Esophagus muscularis mucosa (tissue), 4 donors: ENCODE measurements around the gene LAPTM5.

Experiments used
- EP300 ChIP-seq: sonication (generic); formaldehyde crosslinking; IDR thresholded peaks from one replicate; pipeline ENCODE4 v1.6.1; 2017; ENCODE audit warnings: antibody characterized with exemption
- POLR2A ChIP-seq: fragments of 450-650 bp; IDR thresholded peaks from one replicate; pipeline ENCODE4 v1.6.1; 2017; ENCODE audit warnings: antibody characterized with exemption, moderate library complexity, mild to moderate bottlenecking, low read depth
- POLR2AphosphoS5 ChIP-seq, 2 donors: sonication (generic); formaldehyde crosslinking; IDR thresholded peaks; one replicate each; pipeline ENCODE4 v1.6.1; 2017; ENCODE audit warnings: antibody characterized with exemption in 2 of 2
- TF ChIP-seq, protein P1 (sequence below), 3 experiments: fragments of 200-600 bp in 2 of 3; fragments of 450-650 bp in 1 of 3; sonication (generic) in 2 of 3; IDR thresholded peaks; one replicate each; pipeline ENCODE4 v1.5.1; 2017 to 2019; ENCODE audit warnings: antibody characterized with exemption in 3 of 3, mild to moderate bottlenecking in 2 of 3, moderate library complexity in 1 of 3

- TF ChIP-seq, protein P1, sequence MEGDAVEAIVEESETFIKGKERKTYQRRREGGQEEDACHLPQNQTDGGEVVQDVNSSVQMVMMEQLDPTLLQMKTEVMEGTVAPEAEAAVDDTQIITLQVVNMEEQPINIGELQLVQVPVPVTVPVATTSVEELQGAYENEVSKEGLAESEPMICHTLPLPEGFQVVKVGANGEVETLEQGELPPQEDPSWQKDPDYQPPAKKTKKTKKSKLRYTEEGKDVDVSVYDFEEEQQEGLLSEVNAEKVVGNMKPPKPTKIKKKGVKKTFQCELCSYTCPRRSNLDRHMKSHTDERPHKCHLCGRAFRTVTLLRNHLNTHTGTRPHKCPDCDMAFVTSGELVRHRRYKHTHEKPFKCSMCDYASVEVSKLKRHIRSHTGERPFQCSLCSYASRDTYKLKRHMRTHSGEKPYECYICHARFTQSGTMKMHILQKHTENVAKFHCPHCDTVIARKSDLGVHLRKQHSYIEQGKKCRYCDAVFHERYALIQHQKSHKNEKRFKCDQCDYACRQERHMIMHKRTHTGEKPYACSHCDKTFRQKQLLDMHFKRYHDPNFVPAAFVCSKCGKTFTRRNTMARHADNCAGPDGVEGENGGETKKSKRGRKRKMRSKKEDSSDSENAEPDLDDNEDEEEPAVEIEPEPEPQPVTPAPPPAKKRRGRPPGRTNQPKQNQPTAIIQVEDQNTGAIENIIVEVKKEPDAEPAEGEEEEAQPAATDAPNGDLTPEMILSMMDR (IDR thresholded peaks at IDR 0.05) = no peak
- TF ChIP-seq POLR2AphosphoS5 (IDR thresholded peaks at IDR 0.05) (no peak), POLR2A (no peak), EP300 (no peak)
Measured at GRCh38 chr1:30791868-30792267, 34.3 kb upstream of the LAPTM5 start.
